Epithelial cell of prostate (primary cell): ENCODE data around the gene ACTG1.

Experiments
- DNase-seq: peaks from one replicate; pipeline ENCODE4 v3.0.0-alpha.2; 2011; ENCODE audit warnings: low read depth, low spot score
- H3K27ac ChIP-seq: fragments of 450-650 bp; 2 replicates; pipeline ENCODE4 v1.5.1; 2017; ENCODE audit warnings: mild to moderate bottlenecking

ACTG1 gene

GRCh38 chr17:81512562-81513371 lies at the start of gene ACTG1:
Gene ACTG1, minus strand, starts transcription at chr17:81512799. Its CDS starts 445 bp downstream, at chr17:81512354.
- H3K27ac ChIP-seq: peak within 1 kb of the TSS; percentile 100
- peak; percentile 64 for DNase-seq

- H3K27ac ChIP-seq: no peak overlapping the region
- DNase-seq: no peak
These were observed 48.9 kb upstream of the ACTG1 start for GRCh38 chr17:81561494-81561885.

GRCh38 chr17:81558941-81559806 lies 46.6 kb upstream of the ACTG1 start:
- no peak for DNase-seq
- H3K27ac ChIP-seq: no peak overlapping the region

GRCh38 chr17:81558115-81558468 lies 45.5 kb upstream of the ACTG1 start:
- DNase-seq: no peak
- no peak overlapping the region for H3K27ac ChIP-seq

GRCh38 chr17:81557276-81558114 lies 44.9 kb upstream of the ACTG1 start:
- DNase-seq: no peak
- H3K27ac ChIP-seq: no peak overlapping the region

GRCh38 chr17:81556863-81557262 lies 44.3 kb upstream of the ACTG1 start:
- H3K27ac ChIP-seq: no peak overlapping the region
- DNase-seq: no peak

GRCh38 chr17:81556175-81556691 lies 43.6 kb upstream of the ACTG1 start:
- H3K27ac ChIP-seq: no peak overlapping the region
- no peak for DNase-seq

GRCh38 chr17:81553616-81554181 lies 41.1 kb upstream of the ACTG1 start:
- peak; percentile 49 for DNase-seq
- peak overlapping the region; percentile 78 for H3K27ac ChIP-seq

GRCh38 chr17:81553018-81553615 lies 40.5 kb upstream of the ACTG1 start:
- DNase-seq: peak; percentile 43
- H3K27ac ChIP-seq: peak overlapping the region; percentile 78

- DNase-seq: peak; percentile 27
- H3K27ac ChIP-seq: peak within 1 kb of the TSS; percentile 78
These were observed 39.8 kb upstream of the ACTG1 start, which contains the start of gene FAAP100 for GRCh38 chr17:81552244-81553017. Gene FAAP100, minus strand, starts transcription at chr17:81552353. Its CDS starts 23 bp downstream, at chr17:81552330.

- DNase-seq: no peak
- peak overlapping the region; percentile 78 for H3K27ac ChIP-seq
These were observed 39.1 kb upstream of the ACTG1 start for GRCh38 chr17:81551458-81552243.

- no peak for DNase-seq
- no peak overlapping the region for H3K27ac ChIP-seq
These were observed 38.3 kb upstream of the ACTG1 start for GRCh38 chr17:81550830-81551457.

GRCh38 chr17:81550285-81550684 lies 37.7 kb upstream of the ACTG1 start:
- no peak overlapping the region for H3K27ac ChIP-seq
- no peak for DNase-seq

GRCh38 chr17:81549826-81550225 lies 37.2 kb upstream of the ACTG1 start:
- DNase-seq: no peak
- no peak overlapping the region for H3K27ac ChIP-seq

GRCh38 chr17:81549031-81549557 lies 36.5 kb upstream of the ACTG1 start:
- no peak overlapping the region for H3K27ac ChIP-seq
- DNase-seq: no peak

GRCh38 chr17:81547614-81547982 lies 35.0 kb upstream of the ACTG1 start:
- H3K27ac ChIP-seq: no peak overlapping the region
- no peak for DNase-seq

GRCh38 chr17:81546906-81547613 lies 34.5 kb upstream of the ACTG1 start:
- no peak for DNase-seq

More at GRCh38 chr17:81546906-81547613, 34.5 kb upstream of the ACTG1 start:
- no peak overlapping the region for H3K27ac ChIP-seq
